ENCODE data around the gene EFR3B. TPM values are rescaled to one million over a fixed set of nuclear protein-coding genes. Genes with fewer than 3 reads are reported as not detected.

The EFR3B gene
- total and polyA plus RNA-seq, 2 of the 13 experiments (the other 11 are each of a cell fraction or from before 2014, with no cell fraction given), result 0.42 TPM

GRCh38 chr2:25198209-25198525, 156.3 kb downstream of the EFR3B start:
- CTCF ChIA-PET (ENCODE audit: low intra/inter-chr PET ratio, low total read pairs), result no interaction called here
- H2AFZ ChIP-seq (ENCODE audit: low read length), result no peak overlapping the region

GRCh38 chr2:25198576-25198975, 156.7 kb downstream of the EFR3B start:
- Histone ChIP-seq H3K4me2 (ENCODE audit: low read depth, low read length) (no peak overlapping the region), H3K79me2 (ENCODE audit: insufficient read depth, low read length) (no peaks in the 10 kb centered on the region), H3K27ac (ENCODE audit: extremely low read length, insufficient read depth, low read length) (no peak overlapping the region), H3K4me3 (replicated peaks in 1 of 3; ENCODE audit: insufficient read depth in 1 of 3, low read depth in 2 of 3, low read length in 3 of 3) (no peak overlapping the region), H3K4me1 (ENCODE audit: insufficient read depth, low read length) (peaks cover 14% of the 10 kb centered on the region), H2AFZ (ENCODE audit: low read length) (no peak overlapping the region), H4K20me1 (ENCODE audit: insufficient read depth, low read length) (no peaks in the 10 kb centered on the region), H3K9ac (ENCODE audit: insufficient read depth, low read depth, low read length) (no peak overlapping the region), H3K27me3 (ENCODE audit: control insufficient read depth in 1 of 2, insufficient read depth in 2 of 2, low read length in 2 of 2) (peaks cover 2 to 9% of the 10 kb centered on the region in 2 experiments; a peak in 3 of 5 replicates), H3K36me3 (replicated peaks in 1 of 2; ENCODE audit: control insufficient read depth in 1 of 2, insufficient read depth in 2 of 2, low read length in 2 of 2) (no peaks in the 10 kb centered on the region), H3K9me3 (ENCODE audit: low read length) (no peaks in the 10 kb centered on the region)
- in situ Hi-C loops (cut with HindIII; ENCODE audit: extremely low pct_ligation_motif_present, low pct_unique_long_range_greater_than_20kb) (loop anchor here (5.0 kb wide), 1 partner anchor 221 kb away; no protein-coding TSS in a partner anchor), intact Hi-C loops (cut with micrococcal nuclease; ENCODE audit: unreplicated experiment) (loop anchor here (5.0 kb wide), 1 partner anchor 71 kb away; no protein-coding TSS in a partner anchor)
- BruUV-seq (replicated peaks), result no TSS peak
- ChIA-PET CTCF (ENCODE audit: low intra/inter-chr PET ratio, low total read pairs) (no interaction called here), POLR2A (no interaction called here)
- TF ChIP-seq ZFP82 (CRISPR knock-in tag; IDR thresholded peaks at IDR 0.05; ENCODE audit: borderline replicate concordance), result 0 out of 2 replicates have a peak, but pooled peaks have one; percentile 46
- TF ChIP-seq ZNF562 (CRISPR knock-in tag; IDR thresholded peaks at IDR 0.05; ENCODE audit: borderline replicate concordance), result no peak
- FAIRE-seq (no peak), DNase-seq (ENCODE audit: low spot score) (no peak), ATAC-seq (no peak)
- 9% methylated on average over 5 of the region's 5 CpGs for WGBS (ENCODE audit: low lambda C conversion rate)

More at GRCh38 chr2:25198209-25198525, 156.3 kb downstream of the EFR3B start:
- no peak for FAIRE-seq
- in situ Hi-C loops (cut with HindIII; ENCODE audit: extremely low pct_ligation_motif_present, low pct_unique_long_range_greater_than_20kb) (loop anchor here (5.0 kb wide), 1 partner anchor 221 kb away; no protein-coding TSS in a partner anchor), intact Hi-C loops (cut with micrococcal nuclease; ENCODE audit: unreplicated experiment) (loop anchor here (5.0 kb wide), 1 partner anchor 71 kb away; no protein-coding TSS in a partner anchor)
- under 1% methylated on average over 4 of the region's 4 CpGs for WGBS (ENCODE audit: low lambda C conversion rate)
- H3K9me3 ChIP-seq (ENCODE audit: low read length), result no peaks in the 10 kb centered on the region
- no peaks in the 10 kb centered on the region for H3K79me2 ChIP-seq (ENCODE audit: insufficient read depth, low read length)
- POLR2A ChIA-PET, result no interaction called here
- TF ChIP-seq ZBTB20 (CRISPR knock-in tag; IDR thresholded peaks at IDR 0.05; ENCODE audit: borderline replicate concordance, low read depth) (no peak), KLF6 (CRISPR knock-in tag; IDR thresholded peaks at IDR 0.05) (0 out of 2 replicates have a peak, but pooled peaks have one; percentile 13)
- no peak for DNase-seq (ENCODE audit: low spot score)
- H3K27ac ChIP-seq (ENCODE audit: extremely low read length, insufficient read depth, low read length), result no peak overlapping the region
- BruUV-seq (replicated peaks), result no TSS peak
- H3K4me2 ChIP-seq (ENCODE audit: low read depth, low read length), result peak overlapping the region; percentile 60
- no peaks in the 10 kb centered on the region for H3K36me3 ChIP-seq (replicated peaks in 1 of 2; ENCODE audit: control insufficient read depth in 1 of 2, insufficient read depth in 2 of 2, low read length in 2 of 2)
- no peaks in the 10 kb centered on the region for H4K20me1 ChIP-seq (ENCODE audit: insufficient read depth, low read length)
- peaks cover 14% of the 10 kb centered on the region for H3K4me1 ChIP-seq (ENCODE audit: insufficient read depth, low read length)
- peaks cover 2 to 9% of the 10 kb centered on the region in 2 experiments; a peak in 3 of 5 replicates for H3K27me3 ChIP-seq (ENCODE audit: control insufficient read depth in 1 of 2, insufficient read depth in 2 of 2, low read length in 2 of 2)
- ATAC-seq, result no peak
- H3K4me3 ChIP-seq (replicated peaks in 1 of 3; ENCODE audit: insufficient read depth in 1 of 3, low read depth in 2 of 3, low read length in 3 of 3), result peak overlapping the region in 2 of 3 experiments; percentile 11 to 23; a peak in 3 of 6 replicates
- peak overlapping the region; percentile 3; the same call in 1 of the 2 replicates for H3K9ac ChIP-seq (ENCODE audit: insufficient read depth, low read depth, low read length)
